HEK293T (cell line): ENCODE data around the gene TYMP.

Experiments
- CTCF ChIA-PET: fragments of 350-600 bp; formaldehyde crosslinking; extraction: SDS; loops from one replicate; lab custom pipeline; 2021; ENCODE audit warnings: antibody characterized with exemption, inconsistent platforms; lab: Yijun Ruan, JAX
- POLR2A ChIA-PET: fragments of 350-600 bp; formaldehyde crosslinking; extraction: SDS; loops from one replicate; lab custom pipeline; 2020; ENCODE audit warnings: antibody characterized with exemption, inconsistent platforms; lab: Yijun Ruan, JAX
- DNase-seq: peaks from one replicate; pipeline ENCODE4 v3.0.0; 2012; ENCODE audit warnings: mixed read lengths; ENCODE audit errors: extremely low spot score
- ARNT ChIP-seq: fragments of 450-650 bp; IDR thresholded peaks from 2 replicates; pipeline ENCODE4 v1.6.1; 2017; ENCODE audit warnings: mild to moderate bottlenecking
- BHLHE40 ChIP-seq: fragments of 450-650 bp; IDR thresholded peaks from 2 replicates; pipeline ENCODE4 v1.6.1; 2016; ENCODE audit warnings: mild to moderate bottlenecking, moderate library complexity, borderline replicate concordance
- CTBP1 ChIP-seq: fragments of 450-650 bp; IDR thresholded peaks from 2 replicates; pipeline ENCODE4 v1.6.1; 2016; ENCODE audit warnings: borderline replicate concordance
- ELF4 ChIP-seq: fragments of 450-650 bp; IDR thresholded peaks from 2 replicates; pipeline ENCODE4 v1.6.1; 2017; ENCODE audit warnings: antibody characterized with exemption
- FOXA1 ChIP-seq: fragments of 450-650 bp; IDR thresholded peaks from 2 replicates; pipeline ENCODE4 v1.6.1; 2016; ENCODE audit warnings: mild to moderate bottlenecking
- FOXK2 ChIP-seq: fragments of 450-650 bp; IDR thresholded peaks from 2 replicates; pipeline ENCODE4 v1.6.1; 2016; ENCODE audit warnings: mild to moderate bottlenecking
- FOXM1 ChIP-seq: fragments of 450-650 bp; IDR thresholded peaks from 2 replicates; pipeline ENCODE4 v1.6.1; 2017; ENCODE audit warnings: mild to moderate bottlenecking, borderline replicate concordance
- HDGF ChIP-seq: fragments of 450-650 bp; IDR thresholded peaks from 2 replicates; pipeline ENCODE4 v1.6.1; 2017; ENCODE audit warnings: antibody characterized with exemption, borderline replicate concordance
- L3MBTL2 ChIP-seq: fragments of 450-650 bp; conservative IDR thresholded peaks from 2 replicates; pipeline ENCODE4 v1.6.1; 2016; ENCODE audit warnings: mild to moderate bottlenecking
- LEF1 ChIP-seq: fragments of 450-650 bp; IDR thresholded peaks from 2 replicates; pipeline ENCODE4 v1.6.1; 2017; ENCODE audit warnings: mild to moderate bottlenecking, borderline replicate concordance
- NFRKB ChIP-seq: fragments of 450-650 bp; IDR thresholded peaks from 2 replicates; pipeline ENCODE4 v1.6.1; 2016; ENCODE audit warnings: mild to moderate bottlenecking, moderate library complexity
- PKNOX1 ChIP-seq: fragments of 450-650 bp; IDR thresholded peaks from 2 replicates; pipeline ENCODE4 v1.6.1; 2016
- SP1 ChIP-seq: fragments of 450-650 bp; IDR thresholded peaks from 2 replicates; pipeline ENCODE4 v1.6.1; 2017
- SUZ12 ChIP-seq: fragments of 450-650 bp; IDR thresholded peaks from 2 replicates; pipeline ENCODE4 v1.6.1; 2016; ENCODE audit warnings: mild to moderate bottlenecking
- TARDBP ChIP-seq: fragments of 450-650 bp; IDR thresholded peaks from 2 replicates; pipeline ENCODE4 v1.6.1; 2016
- ZNF384 ChIP-seq: fragments of 450-650 bp; IDR thresholded peaks from 2 replicates; pipeline ENCODE4 v1.6.1; 2016

The TYMP gene

GRCh38 chr22:50508897-50509296 is 20.9 kb downstream of the TYMP start:
- CTCF ChIA-PET = interaction anchor here (1.0 to 2.0 kb wide), 2 partner anchors 17 to 36 kb away, joined by 4 to 11 read pairs; partner anchors contain the start of gene SCO2
- POLR2A ChIA-PET = interaction anchor here (0.7 to 7.4 kb wide), 11 partner anchors 9 to 119 kb away, joined by 3 to 193 read pairs (median 3); partner anchors contain the start of gene SCO2
- TF ChIP-seq L3MBTL2 = no peak
- DNase-seq = no peak

- TF ChIP-seq PKNOX1 = peak; percentile 89
- peak; percentile 66 for TF ChIP-seq L3MBTL2
- no peak for TF ChIP-seq SUZ12
- POLR2A ChIA-PET = interaction anchor here (0.6 to 7.4 kb wide), 38 partner anchors 9 to 257 kb away, joined by 3 to 193 read pairs (median 4); partner anchors contain the start of genes ADM2, CHKB, CPT1B and HDAC10
- CTCF ChIA-PET = interaction anchor here (0.7 to 2.0 kb wide), 4 partner anchors 10 to 35 kb away, joined by 4 to 11 read pairs (median 5); partner anchors contain the start of gene SCO2
- DNase-seq = peak; percentile 100
These were observed 21.6 kb downstream of the TYMP start, which contains the start of gene NCAPH2 for GRCh38 chr22:50507991-50508884. TSS of gene NCAPH2 (plus strand) at chr22:50508224. CDS start at chr22:50508338, 114 bp downstream.

GRCh38 chr22:50507421-50507990 is 22.3 kb downstream of the TYMP start, which contains the start of gene LMF2:
TSS of gene LMF2 (minus strand) at chr22:50507702. CDS start at chr22:50507675, 27 bp downstream.
- ChIA-PET POLR2A (interaction anchor here (0.6 to 7.4 kb wide), 29 partner anchors 8 to 256 kb away, joined by 3 to 193 read pairs (median 4); partner anchors contain the start of genes ADM2, CHKB, CPT1B and HDAC10), CTCF (interaction anchor here (0.7 to 1.1 kb wide), 2 partner anchors 9 to 18 kb away, joined by 5 read pairs; partner anchors contain the start of gene SCO2)
- DNase-seq = peak; percentile 94
- TF ChIP-seq CTBP1 = no peak
- TF ChIP-seq PKNOX1 = no peak
- no peak for TF ChIP-seq TARDBP

GRCh38 chr22:50506611-50507420 is 23.0 kb downstream of the TYMP start:
- ChIA-PET CTCF (interaction anchor here (1.0 kb wide), 1 partner anchor 9 kb away, joined by 4 read pairs; no protein-coding TSS in a partner anchor), POLR2A (interaction anchor here (7.4 kb wide), 1 partner anchor 18 kb away, joined by 193 read pairs; the partner anchor contains the start of gene SCO2)
- no peak for DNase-seq
- TF ChIP-seq NFRKB (no peak), SUZ12 (no peak)

GRCh38 chr22:50505776-50506610 is 23.8 kb downstream of the TYMP start:
- no peak for DNase-seq
- TF ChIP-seq HDGF (no peak), NFRKB (no peak), BHLHE40 (no peak), ELF4 (no peak), PKNOX1 (no peak), ARNT (no peak)
- ChIA-PET POLR2A (interaction anchor here (7.4 kb wide), 1 partner anchor 19 kb away, joined by 193 read pairs; the partner anchor contains the start of gene SCO2), CTCF (interaction anchor here (1.0 kb wide), 1 partner anchor 8 kb away, joined by 4 read pairs; no protein-coding TSS in a partner anchor)

GRCh38 chr22:50505276-50505775 is 24.5 kb downstream of the TYMP start:
- TF ChIP-seq HDGF = no peak
- no peak for TF ChIP-seq ZNF384
- no peak for TF ChIP-seq FOXK2
- TF ChIP-seq L3MBTL2 = no peak
- no peak for TF ChIP-seq FOXA1
- TF ChIP-seq ARNT = no peak
- TF ChIP-seq BHLHE40 = no peak
- no peak for TF ChIP-seq CTBP1
- TF ChIP-seq LEF1 = no peak
- no peak for TF ChIP-seq SP1
- no peak for TF ChIP-seq TARDBP
- no peak for TF ChIP-seq ELF4
- TF ChIP-seq NFRKB = no peak
- TF ChIP-seq SUZ12 = no peak
- TF ChIP-seq PKNOX1 = no peak
- no peak for TF ChIP-seq FOXM1
- ChIA-PET POLR2A (no interaction called here), CTCF (no interaction called here)
- no peak for DNase-seq
